GM20431 (cell line): ENCODE measurements around the gene MAP3K2.

Experiments used
- in situ Hi-C: fragments of 300-500 bp; cut with MseI, MboI; formaldehyde crosslinking; loops from one replicate; pipeline ENCODE4 v1.15.0; 2020; ENCODE audit warnings: low sequenced_read_pairs; ENCODE audit not compliant: unreplicated experiment

The MAP3K2 gene

DNA sequence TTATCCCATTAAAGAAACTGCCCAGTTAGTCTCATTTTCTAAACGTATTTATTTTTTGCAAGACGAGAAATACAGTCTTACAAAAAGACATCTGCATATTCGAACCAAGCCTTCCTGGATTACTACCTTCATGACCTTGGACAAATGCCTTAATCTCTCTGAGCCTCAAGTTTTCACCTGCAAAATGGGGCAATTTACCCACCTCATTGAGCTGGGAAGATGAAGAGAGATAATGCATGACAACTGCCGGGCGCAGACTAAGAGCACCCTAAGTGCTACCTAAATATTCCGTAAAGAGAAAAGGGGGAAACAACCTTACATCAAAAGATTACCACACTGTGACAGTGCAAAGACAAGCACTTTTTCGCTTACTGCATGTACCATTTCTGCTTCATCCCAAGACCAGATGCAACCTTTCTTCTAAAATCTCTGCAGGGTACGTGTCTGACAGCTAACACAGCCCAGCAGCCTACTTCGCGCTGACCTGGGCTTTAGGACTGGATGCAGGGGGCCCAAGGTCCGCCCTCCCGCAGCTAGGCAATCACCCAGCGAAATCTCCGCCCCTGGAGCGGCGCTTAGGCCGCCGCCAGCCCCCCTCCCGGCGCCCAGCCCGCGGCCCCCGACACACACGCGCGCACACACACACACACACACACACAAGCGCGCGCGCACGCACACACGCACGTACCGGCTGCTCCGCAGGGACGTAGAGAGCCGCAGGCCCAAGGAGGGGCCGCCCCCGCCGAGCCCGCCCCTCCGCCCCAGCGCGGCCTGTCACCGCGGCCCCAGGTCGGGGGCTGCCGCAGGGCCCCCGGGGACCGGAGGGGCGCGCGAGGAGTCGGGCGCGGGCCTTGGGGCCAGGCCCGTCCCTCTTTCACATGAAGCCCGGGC lies 766 bp downstream of the MAP3K2 start:
- in situ Hi-C loops = no loop called here

DNA sequence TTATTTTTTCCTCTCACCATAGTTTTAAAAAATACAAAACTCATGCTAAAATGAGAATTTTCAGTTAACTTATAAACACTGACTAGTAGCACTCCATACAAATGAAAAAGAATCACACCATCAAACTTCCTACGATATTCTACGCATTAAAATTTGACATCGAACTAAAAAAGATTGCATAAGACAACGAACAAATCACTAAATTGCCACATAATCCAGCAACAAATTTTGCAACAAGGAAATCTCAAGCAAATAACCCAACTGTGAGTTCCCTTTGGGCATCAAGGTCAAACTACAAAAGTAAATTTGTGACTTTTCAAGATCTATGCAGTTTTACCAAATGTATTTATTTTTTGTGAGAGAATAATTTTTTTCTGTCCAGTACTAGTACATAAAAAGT lies 1.5 kb downstream of the MAP3K2 start:
- in situ Hi-C loops = no loop called here

DNA sequence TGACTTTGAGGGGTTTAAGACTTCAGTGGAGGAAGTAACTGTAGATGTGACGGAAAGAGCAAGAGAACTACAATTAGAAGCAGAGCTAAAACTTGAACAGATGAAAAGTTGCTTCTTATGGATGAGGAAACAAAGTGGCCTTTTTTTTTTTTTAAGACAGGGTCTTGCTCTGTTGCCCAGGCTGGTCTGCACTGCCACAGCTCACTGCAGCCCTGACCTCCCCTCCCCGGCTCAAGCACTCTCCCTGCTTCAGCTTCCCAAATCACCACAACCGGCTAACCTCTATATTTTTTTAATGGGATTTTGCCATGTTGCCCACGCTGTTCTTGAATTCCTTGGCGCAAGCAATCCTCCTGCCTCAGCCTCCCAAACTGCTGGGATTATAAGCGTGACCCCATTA lies 3.2 kb downstream of the MAP3K2 start:
- in situ Hi-C loops = no loop called here

DNA sequence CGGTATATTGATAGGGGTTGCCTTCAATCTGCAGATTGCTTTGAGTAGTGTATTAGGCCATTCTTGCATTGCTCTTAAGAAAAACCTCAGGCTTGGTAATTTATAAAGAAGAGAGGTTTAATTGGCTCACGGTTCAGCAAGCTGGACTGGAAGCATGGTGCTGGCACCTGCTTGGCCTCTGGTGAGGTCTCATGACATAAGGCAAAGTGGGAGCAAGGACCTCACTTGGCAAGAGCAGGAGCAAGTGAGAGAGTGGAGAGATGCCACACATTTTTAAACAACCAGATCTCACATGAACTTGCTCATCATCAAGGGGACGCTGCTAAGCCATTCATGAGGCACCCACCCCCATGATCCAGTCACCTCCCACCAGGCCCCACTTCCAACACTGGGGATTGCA lies 4.9 kb downstream of the MAP3K2 start:
- in situ Hi-C loops = no loop called here

DNA sequence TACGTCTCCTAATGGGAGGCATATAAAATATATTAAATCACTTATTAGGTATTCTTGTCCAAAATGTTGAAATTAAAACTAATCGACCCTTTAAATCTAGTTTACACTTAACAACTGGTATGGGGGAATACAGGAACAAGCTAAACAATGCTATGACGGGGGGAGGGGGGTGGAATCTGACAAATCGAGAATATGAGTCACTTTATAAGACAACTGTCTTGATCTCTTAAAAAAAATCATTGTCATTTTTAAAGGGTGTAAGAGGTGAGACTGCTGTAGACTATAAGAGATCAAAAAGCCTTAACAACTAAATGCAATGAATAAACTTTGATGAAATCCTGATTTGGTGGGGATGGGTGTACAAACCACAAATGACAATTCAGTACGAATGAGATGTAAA lies 6.0 kb downstream of the MAP3K2 start:
- in situ Hi-C loops = no loop called here

DNA sequence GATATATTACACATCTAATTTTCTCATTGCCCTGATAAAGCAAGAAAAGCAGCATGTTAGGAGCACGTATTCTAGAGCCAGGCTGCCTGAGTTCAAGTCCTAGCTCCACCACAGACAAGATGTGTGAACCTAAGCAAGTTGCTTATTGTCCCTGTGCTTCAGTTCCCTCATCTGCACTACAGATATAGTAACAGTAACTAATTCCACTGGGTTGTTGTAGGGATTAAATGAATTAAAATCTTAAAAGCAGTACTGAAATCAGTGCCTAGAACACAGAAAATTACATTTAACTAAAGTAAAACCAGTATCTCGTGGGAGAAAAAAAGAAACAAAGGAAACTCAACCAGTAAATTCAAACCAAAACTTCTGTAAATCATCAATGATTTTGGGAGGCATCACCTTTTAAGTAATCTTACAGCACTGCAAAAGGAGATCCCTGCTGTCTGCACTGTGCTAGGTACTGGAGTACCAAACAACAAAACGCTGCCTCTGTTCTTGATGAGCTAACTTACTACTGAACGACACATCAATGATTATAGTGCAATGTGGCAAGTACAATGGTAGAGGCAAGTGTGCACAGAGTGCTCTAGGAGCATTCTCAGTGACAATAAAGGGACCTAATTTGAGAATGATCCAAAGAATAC lies 7.9 kb downstream of the MAP3K2 start:
- in situ Hi-C loops = no loop called here

DNA sequence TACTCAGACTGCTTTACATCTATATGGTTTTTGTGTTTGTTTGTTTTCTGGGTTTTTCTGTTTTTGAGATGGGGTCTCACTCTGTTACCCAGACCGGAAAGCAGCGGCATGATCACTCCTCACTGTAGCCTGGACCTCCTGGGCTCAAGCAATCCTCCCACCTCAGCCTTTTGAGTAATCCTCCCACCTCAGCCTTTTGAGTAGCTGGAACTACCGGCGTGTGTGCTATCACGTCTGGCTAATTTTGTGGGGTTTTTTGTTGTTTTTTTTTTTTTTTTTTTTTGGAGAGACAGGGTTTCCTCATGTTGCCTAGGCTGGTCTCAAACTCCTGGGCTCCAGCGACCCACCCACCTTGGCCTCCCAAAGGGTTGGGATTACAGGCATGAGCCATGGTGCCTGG lies 9.1 kb downstream of the MAP3K2 start:
- in situ Hi-C loops = no loop called here

DNA sequence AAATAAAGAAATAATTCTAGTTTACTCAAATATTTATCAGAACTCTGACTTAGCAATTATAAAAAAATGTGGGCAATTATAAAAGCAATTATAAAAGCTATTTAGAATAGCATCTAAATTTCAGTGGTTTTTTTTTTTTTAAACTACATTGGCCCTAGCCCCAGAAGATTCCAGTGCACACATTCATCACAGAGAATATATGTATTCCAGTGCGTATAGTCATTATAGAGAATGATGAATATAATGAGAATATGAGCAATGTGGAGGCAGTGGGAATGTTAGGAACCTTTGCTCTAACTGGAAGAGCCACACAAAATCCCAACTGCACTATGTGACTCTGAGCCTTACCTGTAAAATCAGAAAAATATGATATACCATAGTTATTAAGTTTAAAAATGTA lies 10.5 kb downstream of the MAP3K2 start:
- in situ Hi-C loops = no loop called here

DNA sequence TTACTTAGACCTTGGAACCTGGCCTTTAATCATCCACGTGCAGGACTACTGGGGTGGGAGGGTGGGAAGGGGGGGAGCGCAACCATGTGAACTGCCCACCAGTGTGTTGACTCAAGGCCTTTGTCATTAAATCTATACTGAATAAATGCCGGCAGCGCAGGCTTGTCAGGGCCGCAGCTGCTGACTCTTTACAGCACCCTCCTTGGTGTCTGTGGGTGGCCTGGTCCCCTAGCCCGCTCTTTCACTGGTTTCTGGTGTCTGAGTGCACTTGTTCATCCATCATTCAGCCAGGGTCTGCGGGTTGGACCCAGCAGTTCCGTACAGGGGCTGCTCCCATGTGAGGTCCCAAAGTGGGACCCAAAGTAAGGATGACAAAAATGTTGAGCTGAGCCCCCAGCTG lies 11.5 kb downstream of the MAP3K2 start:
- in situ Hi-C loops = no loop called here

DNA sequence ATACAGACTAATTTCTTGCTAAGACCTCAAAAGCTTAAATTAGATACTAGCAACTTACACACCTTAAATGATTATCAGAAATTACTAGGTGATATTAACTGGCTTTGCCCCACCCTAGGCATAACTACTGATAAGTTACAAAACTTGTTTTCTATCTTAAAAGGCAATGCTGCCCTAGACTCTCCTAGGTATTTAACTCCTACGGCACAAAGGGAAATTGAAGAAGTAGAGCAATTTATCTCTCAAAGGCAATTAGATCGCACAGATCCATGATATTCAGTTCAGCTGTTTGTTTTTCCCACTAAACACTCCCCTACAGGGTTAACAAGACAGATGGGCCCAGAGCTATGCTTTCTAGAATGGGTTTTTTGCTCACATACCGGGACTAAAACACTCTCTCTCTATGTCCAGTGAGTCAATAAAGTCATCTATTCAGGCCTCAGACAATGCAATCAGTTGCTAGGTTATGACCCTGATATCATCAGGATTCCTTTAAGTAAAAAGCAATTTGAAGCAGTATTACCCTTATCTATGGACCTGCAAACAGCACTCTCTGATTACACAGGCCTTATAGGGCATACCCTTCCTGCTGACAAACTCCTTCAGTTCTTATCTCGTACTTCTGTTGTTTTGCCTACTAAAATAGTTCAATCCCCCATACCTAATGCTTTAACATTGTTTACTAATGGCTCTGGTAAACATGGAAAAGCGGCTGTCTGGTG lies 14.3 kb downstream of the MAP3K2 start:
- in situ Hi-C loops = no loop called here

DNA sequence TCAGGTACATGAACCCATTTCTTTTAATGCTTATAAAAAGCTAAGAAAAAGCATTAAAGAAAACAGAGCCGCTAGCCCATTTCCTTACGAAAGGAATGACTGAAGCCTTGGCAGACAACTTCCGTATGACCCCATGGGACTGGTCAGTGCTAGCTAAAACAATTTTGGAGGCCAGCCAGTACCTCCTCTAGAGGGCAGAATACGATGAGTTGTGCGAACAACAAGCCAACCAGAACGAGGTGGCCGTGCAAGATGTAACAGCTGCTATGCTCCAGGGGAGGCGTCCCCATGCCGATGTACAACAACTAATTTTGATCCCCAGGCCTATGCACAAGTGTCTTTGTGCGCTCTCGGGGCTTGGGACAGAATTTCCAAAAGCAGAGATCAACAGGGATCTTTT lies 16.7 kb downstream of the MAP3K2 start:
- in situ Hi-C loops = no loop called here

DNA sequence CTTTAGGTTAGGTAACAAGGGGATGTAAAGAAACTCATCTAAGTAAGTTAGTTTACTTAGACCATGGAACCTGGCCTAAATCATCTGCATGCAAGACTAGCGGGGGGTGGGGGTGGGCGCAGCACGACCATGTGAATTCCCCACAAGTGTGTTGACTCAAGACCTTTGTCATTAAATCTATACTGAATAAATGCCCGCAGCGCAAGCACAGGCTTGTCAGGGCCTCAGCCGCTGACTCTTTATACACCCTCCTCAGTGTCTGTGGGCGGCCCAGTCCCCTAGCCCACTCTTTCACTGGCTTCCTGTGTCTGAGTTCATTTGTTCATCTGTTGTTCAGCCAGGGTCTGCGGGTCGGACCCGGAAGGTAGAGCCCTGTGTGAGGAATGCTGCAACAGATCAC lies 17.8 kb downstream of the MAP3K2 start:
- in situ Hi-C loops = no loop called here

DNA sequence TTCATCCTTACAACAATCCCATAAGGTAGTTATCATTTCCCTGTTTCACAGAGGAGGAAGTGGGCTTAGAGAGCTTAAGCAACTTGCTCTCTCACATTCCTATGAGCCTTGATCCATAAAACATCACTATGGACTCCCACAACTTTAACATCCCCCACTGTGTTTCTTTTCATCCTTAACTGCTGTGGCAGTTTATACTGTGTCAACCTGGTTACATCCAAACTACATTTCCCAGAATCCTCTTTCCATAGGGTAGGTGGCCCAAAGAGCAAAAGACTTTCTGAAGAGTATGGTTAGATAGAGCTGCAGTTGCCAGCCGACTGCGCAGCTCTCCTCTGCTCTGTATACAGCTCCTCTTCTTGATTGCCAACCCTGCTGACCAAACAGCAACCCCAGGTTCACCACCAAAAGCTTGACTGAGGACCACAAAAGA lies 22.5 kb downstream of the MAP3K2 start:
- in situ Hi-C loops = no loop called here

DNA sequence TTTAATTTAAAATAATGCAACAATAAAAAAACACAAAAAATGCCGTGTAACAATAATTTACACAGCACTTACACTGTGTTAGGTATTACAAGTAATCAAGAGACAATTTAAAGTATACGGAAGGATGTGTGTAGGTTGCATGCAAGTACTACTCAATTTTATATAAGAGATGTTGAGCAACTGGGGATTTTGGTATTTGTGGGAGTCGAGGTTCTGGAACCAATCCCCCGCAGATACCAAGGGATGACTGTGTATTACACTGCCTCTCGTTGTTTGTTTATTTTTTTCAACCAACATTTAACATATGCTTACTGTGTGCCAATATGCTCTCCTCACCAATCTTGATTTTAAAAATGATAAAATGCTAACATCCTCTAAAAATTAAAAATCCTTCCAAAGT lies 24.8 kb downstream of the MAP3K2 start:
- in situ Hi-C loops = no loop called here

DNA sequence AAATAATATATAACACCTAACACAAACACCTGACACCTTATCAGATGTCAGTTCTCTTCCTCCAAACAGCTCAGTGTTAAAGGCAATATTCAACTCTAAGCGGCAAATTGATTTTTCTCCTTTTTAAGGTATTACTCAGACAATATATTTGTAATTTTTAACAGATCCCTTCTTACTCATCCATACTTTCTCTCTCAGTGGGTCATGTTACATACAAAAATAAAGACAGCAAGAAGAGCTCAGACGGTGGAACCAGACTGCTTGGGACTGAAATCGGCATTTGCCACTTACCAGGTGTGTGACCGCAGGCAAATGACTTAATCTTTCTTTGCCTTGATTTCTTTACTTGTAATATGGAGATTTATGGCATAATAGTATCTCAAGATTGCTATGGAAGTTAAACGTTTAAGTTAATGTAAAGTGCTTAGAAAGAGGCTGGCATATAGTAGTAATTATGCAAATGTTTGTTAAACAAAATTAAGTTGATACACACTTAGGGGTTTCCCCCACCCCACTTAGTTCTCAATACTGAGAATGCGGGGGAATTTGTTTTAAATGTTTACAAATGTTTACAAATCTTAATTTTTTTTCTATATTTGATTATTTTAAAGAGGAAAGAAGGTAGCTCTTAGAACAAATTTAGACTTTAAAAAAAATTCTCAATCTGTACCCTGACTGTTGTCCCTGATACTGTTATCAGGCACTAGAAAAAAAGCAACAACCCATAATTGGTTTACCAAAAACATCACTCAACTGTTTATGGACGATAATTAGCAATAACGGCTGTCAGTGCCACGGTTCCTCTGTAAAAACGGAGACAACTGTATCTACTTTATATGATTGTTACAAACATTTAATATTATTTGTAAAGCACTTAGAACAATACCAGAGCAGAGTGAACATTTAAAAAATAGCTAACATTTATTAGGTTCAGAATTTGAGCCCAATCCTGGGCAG lies 25.6 kb downstream of the MAP3K2 start:
- in situ Hi-C loops = no loop called here

DNA sequence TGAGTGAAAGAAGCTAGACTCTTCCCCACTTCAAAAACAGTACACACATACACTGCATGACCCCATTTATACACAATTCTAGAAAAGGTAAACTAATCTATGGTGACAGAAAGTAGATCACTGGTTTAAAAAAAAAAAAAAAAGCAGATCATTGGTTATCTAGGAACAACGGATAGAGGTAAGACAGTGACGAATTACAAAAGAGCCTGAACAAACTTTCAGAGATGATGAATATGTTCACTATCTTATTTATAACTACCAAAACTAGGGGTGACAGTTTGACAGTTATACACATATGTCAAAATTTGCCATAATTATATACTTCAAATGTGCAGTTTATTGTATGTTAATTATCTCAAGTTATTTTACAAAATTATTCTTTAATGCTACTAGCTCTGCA lies 27.5 kb downstream of the MAP3K2 start:
- in situ Hi-C loops = no loop called here

DNA sequence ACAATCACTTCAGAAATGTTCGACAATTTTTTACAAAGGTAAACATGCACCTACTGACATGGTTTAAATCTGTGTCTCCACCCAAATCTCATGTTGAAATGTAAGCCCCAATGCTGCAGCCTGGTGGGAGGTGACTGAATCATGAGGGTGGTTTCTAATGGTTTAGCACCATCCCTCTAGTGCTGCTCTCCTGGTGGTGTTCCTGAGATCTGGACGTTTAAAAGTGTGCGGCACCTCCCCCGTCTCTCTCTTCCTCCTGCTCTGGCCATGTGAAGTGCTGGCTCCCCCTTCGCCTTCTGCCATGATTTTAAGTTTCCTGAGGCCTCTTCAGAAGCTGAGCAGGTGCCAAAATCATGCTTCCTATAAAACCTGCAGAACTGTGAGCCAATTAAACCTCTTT lies 28.3 kb downstream of the MAP3K2 start:
- in situ Hi-C loops = no loop called here

DNA sequence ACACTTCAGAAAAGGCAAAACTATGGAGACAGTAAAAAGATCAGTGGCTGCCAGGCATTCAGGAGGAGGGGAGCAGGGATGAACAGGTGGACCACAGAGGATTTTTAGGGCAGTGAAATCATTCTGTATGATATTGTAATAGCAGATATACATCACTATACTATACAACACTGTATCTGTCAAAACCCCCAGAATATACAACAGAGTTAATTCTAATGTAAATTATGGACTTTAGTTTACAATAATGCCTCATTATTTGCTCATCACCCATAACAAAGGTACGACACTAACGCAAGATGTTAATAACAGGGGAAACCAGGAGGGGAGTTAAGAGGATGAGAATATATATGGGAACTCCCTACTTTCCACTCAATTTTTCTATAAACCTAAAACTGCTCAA lies 28.8 kb downstream of the MAP3K2 start:
- in situ Hi-C loops = no loop called here

DNA sequence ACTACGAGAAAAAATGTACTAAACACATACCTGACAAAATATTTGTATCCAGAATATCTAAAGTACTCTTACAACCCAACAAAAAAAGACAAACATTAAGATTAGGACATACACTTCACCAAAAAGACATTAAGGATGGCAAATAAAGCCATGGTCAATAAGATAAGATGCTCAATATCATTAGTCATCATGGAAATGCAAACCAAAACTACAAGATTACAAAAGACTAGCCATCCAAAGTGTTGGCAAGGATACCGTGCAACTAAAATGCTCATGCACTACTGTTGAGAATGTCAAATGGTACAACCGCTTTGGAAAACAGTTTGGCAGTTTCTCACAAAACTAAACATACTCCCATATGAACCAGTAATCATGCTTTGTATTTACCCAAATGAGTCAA lies 29.7 kb downstream of the MAP3K2 start:
- in situ Hi-C loops = no loop called here

DNA sequence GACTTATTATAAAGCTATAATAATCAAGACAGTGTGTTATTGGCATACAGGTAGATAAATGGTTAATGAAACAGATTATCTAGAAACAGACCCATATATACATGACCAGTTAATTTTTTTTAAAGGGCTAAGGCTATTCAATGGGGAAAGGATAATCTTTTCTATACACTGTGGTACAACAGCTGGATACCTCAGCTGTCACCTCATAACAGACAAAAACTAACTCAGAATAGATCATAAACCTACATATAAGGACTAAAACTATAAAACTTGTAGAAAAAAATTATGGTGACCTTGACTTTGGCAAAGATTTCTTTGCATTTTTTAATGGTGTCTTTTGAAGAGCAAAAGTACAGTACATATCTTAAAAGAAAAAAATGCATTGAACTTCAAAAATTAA lies 30.2 kb downstream of the MAP3K2 start:
- in situ Hi-C loops = no loop called here
